GM12864 (cell line): Measurements from ENCODE around the gene IQCE.
"Not testable (repeated sequence)": the region's sequence is repeated elsewhere in the genome, so short reads cannot be mapped to it uniquely, and the experiment has no call there.

Source experiments
- DNase-seq: peaks from one replicate; pipeline ENCODE4 v3.0.0-alpha.2; 2011; ENCODE audit warnings: low read depth
- H3K4me3 ChIP-seq: 2 replicates; pipeline ENCODE4 v1.5.1; 2011; ENCODE audit warnings: mild to moderate bottlenecking, low read depth, low read length, control low read depth
- CTCF ChIP-seq: IDR thresholded peaks from 2 replicates; pipeline ENCODE4 v1.5.1; 2011; ENCODE audit warnings: low read depth, mild to moderate bottlenecking, moderate library complexity, low read length, control low read depth, inconsistent platforms; ENCODE audit errors: missing control alignments

Gene IQCE

GRCh38 chr7:2526659-2527504 is 31.9 kb upstream of the IQCE start:
- no peak overlapping the region for H3K4me3 ChIP-seq
- no peak for DNase-seq
- no peak for TF ChIP-seq CTCF

- TF ChIP-seq CTCF, result no peak
- H3K4me3 ChIP-seq, result no peak overlapping the region
- no peak for DNase-seq
Observed at GRCh38 chr7:2527505-2528467, 31.0 kb upstream of the IQCE start.

- no peak for TF ChIP-seq CTCF
- no peak overlapping the region for H3K4me3 ChIP-seq
- DNase-seq, result no peak
Observed at GRCh38 chr7:2528481-2529095, 30.2 kb upstream of the IQCE start.

- H3K4me3 ChIP-seq, result no peak overlapping the region
- no peak for TF ChIP-seq CTCF
- no peak for DNase-seq
Observed at GRCh38 chr7:2529161-2530070, 29.4 kb upstream of the IQCE start.

- no peak overlapping the region for H3K4me3 ChIP-seq
- DNase-seq, result no peak
- TF ChIP-seq CTCF, result no peak
Observed at GRCh38 chr7:2530071-2530987, 28.4 kb upstream of the IQCE start.

- not testable (repeated sequence) for DNase-seq, H3K4me3 ChIP-seq
Observed at GRCh38 chr7:2530994-2531795, 27.6 kb upstream of the IQCE start.

GRCh38 chr7:2531796-2532110 is 27.0 kb upstream of the IQCE start:
- not testable (repeated sequence) for H3K4me3 ChIP-seq, DNase-seq

GRCh38 chr7:2532199-2532772 is 26.5 kb upstream of the IQCE start:
- not testable (repeated sequence) for H3K4me3 ChIP-seq, DNase-seq

- DNase-seq, H3K4me3 ChIP-seq: not testable (repeated sequence)
Observed at GRCh38 chr7:2532816-2533215, 26.0 kb upstream of the IQCE start.
